ENCODE data around the gene TNIK. TPM values are rescaled to one million over a fixed set of nuclear protein-coding genes. Genes with fewer than 3 reads are reported as not detected.

TNIK gene
- total and polyA plus RNA-seq, 2 of the 13 experiments (the other 11 are each of a cell fraction or from before 2014, with no cell fraction given), result 0.15 to 0.22 TPM

DNA sequence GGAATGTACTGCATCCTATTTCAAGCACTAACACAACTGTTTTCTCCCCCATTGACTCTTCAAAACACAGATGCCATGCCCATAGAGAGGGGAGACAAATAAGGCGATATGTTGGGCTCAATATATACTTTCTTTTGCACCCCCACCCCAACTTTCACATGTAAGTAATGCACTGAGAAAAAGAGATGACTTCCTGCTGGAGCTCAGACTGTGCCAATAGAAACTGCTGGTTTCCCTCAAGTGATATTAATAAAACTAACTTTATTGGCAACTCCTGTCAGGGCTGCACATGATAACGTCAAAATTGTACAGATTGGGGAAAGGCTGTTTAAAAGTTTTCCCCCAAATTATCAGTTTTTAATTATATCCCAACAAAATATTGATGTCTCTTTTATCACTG lies 163.0 kb downstream of the TNIK start (continued):
- TF ChIP-seq DPF2 (CRISPR knock-in tag; IDR thresholded peaks at IDR 0.05; ENCODE audit: borderline replicate concordance, low read depth) (no peak), ZMYM3 (CRISPR knock-in tag; IDR thresholded peaks at IDR 0.05) (no peak), CC2D1A (CRISPR knock-in tag; IDR thresholded peaks at IDR 0.05) (no peak)

GRCh38 chr3:171295484-171296373 lies 164.5 kb downstream of the TNIK start:
- in situ Hi-C loops (cut with HindIII; ENCODE audit: extremely low pct_ligation_motif_present, low pct_unique_long_range_greater_than_20kb), result no loop called here
- no peaks in the 10 kb centered on the region for H3K36me3 ChIP-seq (replicated peaks in 1 of 2; ENCODE audit: control insufficient read depth in 1 of 2, insufficient read depth in 2 of 2, low read length in 2 of 2)
- no peak overlapping the region for H3K9ac ChIP-seq (ENCODE audit: insufficient read depth, low read depth, low read length)
- H3K4me3 ChIP-seq (replicated peaks in 1 of 3; ENCODE audit: insufficient read depth in 1 of 3, low read depth in 2 of 3, low read length in 3 of 3), result no peak overlapping the region
- H3K27ac ChIP-seq (ENCODE audit: extremely low read length, insufficient read depth, low read length), result no peak overlapping the region
- no peaks in the 10 kb centered on the region for H3K27me3 ChIP-seq (ENCODE audit: control insufficient read depth in 1 of 2, insufficient read depth in 2 of 2, low read length in 2 of 2)
- POLR2A ChIA-PET, result no interaction called here
- 36% methylated on average over 5 of the region's 5 CpGs for WGBS (ENCODE audit: low lambda C conversion rate)
- no peak overlapping the region for H3K4me2 ChIP-seq (ENCODE audit: low read depth, low read length)
- no TSS peak for BruUV-seq (replicated peaks)
- no peaks in the 10 kb centered on the region for H3K79me2 ChIP-seq (ENCODE audit: insufficient read depth, low read length)
- DNase-seq (ENCODE audit: low spot score) (no peak), FAIRE-seq (no peak), ATAC-seq (no peak)
- TF ChIP-seq ZNF563 (CRISPR knock-in tag; IDR thresholded peaks at IDR 0.05), result no peak
- no peak for TF ChIP-seq ZNF598 (CRISPR knock-in tag; IDR thresholded peaks at IDR 0.05; ENCODE audit: borderline replicate concordance)
- TF ChIP-seq ZBTB7B (CRISPR knock-in tag; IDR thresholded peaks at IDR 0.05), result no peak
- no peak for TF ChIP-seq KDM5A (IDR thresholded peaks at IDR 0.05; ENCODE audit: borderline replicate concordance, low read length)
- no peak for TF ChIP-seq CENPT (CRISPR knock-in tag; IDR thresholded peaks at IDR 0.05; ENCODE audit: low read depth)
- no peak for TF ChIP-seq NR2C2 (CRISPR knock-in tag; IDR thresholded peaks at IDR 0.05; ENCODE audit: borderline replicate concordance)
- no peak for TF ChIP-seq ZNF431 (CRISPR knock-in tag; IDR thresholded peaks at IDR 0.05; ENCODE audit: borderline replicate concordance, low read depth)
- no peak for TF ChIP-seq ZBTB42 (CRISPR knock-in tag; IDR thresholded peaks at IDR 0.05)
- TF ChIP-seq, protein P1, sequence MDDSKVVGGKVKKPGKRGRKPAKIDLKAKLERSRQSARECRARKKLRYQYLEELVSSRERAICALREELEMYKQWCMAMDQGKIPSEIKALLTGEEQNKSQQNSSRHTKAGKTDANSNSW (CRISPR knock-in tag; IDR thresholded peaks at IDR 0.05; ENCODE audit: borderline replicate concordance), result no peak
- no peaks in the 10 kb centered on the region for H4K20me1 ChIP-seq (ENCODE audit: insufficient read depth, low read length)
- H3K4me1 ChIP-seq (ENCODE audit: insufficient read depth, low read length), result no peaks in the 10 kb centered on the region
- H2AFZ ChIP-seq (ENCODE audit: low read length), result no peak overlapping the region
- no peaks in the 10 kb centered on the region for H3K9me3 ChIP-seq (ENCODE audit: low read length)
- intact Hi-C loops (cut with micrococcal nuclease; ENCODE audit: unreplicated experiment), result no loop called here
- CTCF ChIA-PET (ENCODE audit: low intra/inter-chr PET ratio, low total read pairs), result no interaction called here

All from HepG2 (cell line).